GM15510 (cell line): ENCODE results near the gene TNFRSF12A.
A peak's percentile ranks its signal among the peaks of the same experiment; 100 is the strongest.

Source experiments
- POLR2A ChIP-seq: IDR thresholded peaks from 3 replicates; pipeline ENCODE4 v1.6.1; 2011; ENCODE audit warnings: borderline replicate concordance; ENCODE audit not compliant: insufficient read length; ENCODE audit errors: extremely low read depth

The TNFRSF12A gene

DNA sequence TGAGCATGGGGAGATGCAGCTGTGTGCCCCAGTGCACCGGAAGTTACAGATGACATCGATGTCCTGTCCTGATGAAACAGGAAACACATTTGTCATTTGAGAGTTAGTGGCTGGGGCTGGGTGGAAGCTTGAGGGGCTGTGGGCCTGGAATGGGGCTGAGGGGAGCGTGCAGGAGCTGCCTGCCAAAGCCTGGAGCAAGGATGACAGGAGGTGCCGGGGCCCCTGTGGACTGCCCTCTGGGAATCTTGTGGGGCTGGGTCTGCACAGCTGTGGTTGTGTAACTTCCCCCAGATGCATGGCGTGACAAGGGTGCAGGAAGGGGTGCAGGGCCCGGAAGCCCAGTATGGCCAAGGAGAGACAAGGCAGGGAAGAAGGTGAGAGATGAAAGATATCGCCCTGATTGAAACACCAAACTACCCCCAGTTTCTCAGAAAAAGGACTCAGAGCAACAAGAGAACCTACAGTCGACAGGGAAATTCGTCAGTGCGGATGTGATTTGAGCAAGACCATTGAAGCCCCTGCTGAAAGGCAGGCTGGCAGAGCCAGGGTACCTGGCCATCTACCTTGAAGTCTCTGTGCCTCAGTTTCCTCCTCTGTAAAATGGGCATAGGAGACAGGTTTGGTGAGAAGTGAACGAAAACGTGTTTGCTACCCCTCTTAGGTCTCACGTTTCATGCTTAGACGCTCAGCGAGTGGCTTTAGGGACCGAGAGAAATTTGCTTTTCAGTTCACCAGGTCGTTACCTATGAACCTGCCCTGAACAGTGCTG, 35.0 kb downstream of the TNFRSF12A start:
- TF ChIP-seq POLR2A = no peak

DNA sequence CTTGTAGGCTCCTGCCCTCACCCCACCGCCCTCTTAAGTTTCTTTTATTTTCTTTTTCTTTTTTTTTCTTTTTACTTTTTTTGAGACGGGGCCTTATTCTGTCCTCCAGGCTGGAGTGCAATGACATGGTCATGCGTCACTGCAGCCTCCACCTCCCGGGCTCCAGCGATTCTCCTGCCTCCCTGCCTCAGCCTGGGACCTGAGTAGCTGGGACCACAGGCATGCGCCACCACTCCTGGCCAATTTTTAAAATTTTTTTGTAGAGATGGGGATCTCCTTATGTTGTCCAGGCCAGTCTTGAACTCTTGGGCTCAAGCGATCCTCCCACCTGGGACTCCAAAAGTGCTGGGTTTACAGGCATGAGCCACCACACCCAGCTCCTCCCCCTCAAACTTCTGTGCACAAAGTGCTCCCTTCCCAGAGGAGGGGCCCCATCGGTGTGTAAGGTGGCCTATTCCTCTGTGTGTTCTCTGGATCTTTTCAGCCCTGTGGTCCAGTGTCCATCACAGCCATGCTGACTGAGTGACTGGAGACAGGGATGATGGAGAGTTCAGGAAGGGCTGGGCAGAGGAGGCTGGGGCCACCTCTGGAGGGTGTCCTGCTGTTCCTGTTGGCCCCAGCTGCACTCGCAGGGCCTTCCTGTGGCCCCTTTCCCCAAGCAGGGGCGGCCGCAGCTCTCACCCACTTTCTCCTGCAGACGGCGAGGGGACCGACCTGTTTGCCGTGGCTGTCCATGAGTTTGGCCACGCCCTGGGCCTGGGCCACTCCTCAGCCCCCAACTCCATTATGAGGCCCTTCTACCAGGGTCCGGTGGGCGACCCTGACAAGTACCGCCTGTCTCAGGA, 36.4 kb downstream of the TNFRSF12A start:
- no peak for TF ChIP-seq POLR2A

DNA sequence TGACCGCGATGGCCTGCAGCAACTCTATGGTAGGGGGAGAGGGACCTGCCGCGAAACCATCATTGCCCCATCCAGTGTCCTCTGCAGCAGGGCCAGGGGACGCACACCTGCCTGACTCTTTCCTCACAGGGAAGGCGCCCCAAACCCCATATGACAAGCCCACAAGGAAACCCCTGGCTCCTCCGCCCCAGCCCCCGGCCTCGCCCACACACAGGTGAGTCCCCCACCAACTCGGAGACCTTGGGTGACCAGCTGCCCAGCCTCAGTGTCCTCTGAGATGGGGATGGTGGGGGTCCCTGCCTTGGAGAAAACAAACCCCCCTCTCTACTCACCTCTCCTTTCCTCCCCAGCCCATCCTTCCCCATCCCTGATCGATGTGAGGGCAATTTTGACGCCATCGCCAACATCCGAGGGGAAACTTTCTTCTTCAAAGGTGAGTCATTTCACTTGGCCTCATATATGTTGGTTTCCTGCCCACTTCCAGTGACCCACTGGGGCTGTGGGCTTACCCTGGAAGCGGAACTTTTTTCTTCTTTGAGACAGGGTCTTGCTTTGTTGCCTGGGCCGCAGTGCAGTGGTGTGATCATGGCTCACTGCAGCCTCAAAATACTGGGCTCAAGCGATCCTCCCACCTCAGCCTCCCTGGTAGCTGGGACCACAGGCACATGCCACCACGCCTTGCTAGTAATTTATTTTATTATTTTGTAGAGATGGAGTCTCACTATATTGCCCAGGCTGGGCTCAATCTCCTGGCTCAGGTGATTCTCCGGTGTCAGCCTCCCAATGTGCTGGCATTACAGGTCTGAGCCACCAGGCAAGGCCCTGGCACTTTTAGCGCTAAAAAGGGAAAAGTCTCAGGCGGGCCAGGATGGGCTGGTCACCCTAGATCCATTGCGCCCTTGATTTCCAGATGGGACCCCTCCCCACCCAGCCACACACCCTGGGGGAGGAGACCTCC, 37.3 kb downstream of the TNFRSF12A start:
- no peak for TF ChIP-seq POLR2A

DNA sequence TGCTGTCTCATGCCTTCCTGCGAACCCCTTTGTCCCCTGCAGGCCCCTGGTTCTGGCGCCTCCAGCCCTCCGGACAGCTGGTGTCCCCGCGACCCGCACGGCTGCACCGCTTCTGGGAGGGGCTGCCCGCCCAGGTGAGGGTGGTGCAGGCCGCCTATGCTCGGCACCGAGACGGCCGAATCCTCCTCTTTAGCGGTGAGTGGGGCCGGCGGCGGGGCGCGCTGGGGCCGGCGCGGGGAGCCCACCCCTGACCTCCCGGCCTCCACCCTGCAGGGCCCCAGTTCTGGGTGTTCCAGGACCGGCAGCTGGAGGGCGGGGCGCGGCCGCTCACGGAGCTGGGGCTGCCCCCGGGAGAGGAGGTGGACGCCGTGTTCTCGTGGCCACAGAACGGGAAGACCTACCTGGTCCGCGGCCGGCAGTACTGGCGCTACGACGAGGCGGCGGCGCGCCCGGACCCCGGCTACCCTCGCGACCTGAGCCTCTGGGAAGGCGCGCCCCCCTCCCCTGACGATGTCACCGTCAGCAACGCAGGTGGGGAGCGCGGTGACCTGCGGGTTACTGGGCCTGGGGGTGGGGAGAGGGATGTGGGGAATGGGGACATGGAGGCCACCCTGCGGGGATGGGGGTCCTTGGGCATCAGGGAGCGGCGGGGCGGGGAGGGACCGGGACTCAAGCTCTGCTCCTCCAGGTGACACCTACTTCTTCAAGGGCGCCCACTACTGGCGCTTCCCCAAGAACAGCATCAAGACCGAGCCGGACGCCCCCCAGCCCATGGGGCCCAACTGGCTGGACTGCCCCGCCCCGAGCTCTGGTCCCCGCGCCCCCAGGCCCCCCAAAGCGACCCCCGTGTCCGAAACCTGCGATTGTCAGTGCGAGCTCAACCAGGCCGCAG, 38.2 kb downstream of the TNFRSF12A start:
- TF ChIP-seq POLR2A = no peak

DNA sequence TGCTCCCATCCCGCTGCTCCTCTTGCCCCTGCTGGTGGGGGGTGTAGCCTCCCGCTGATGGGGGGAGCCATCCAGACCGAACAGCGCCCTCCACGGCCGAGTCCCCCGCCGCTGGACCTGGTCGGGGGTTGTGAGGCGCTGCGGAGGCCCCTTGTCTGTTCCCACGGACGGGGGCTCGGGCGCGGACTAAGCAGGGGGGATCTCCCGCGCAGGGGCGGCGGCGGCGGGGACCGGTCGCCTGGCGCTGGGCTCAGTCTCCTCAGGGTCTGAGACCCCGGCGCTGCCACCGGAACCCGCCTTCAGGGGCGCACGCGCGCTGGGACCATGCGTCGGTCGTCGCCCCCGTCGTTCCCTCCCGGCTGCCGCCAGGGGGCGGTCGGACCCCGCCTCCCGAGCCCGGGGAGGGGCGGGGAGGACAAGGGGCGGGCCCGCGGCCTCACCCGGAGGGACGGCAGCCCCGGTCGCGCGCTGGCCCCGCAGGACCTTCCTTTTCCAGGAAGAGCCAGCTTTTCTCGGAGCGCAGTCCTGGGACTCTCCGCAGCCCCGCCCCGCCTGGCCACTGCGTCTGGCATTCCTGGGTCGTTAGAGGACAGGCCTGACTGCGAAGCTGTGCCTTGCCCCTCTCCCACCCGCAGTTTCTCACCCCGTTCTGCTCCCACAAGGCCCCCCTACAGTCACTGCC, 39.0 kb downstream of the TNFRSF12A start:
- peak; percentile 71 for TF ChIP-seq POLR2A

DNA sequence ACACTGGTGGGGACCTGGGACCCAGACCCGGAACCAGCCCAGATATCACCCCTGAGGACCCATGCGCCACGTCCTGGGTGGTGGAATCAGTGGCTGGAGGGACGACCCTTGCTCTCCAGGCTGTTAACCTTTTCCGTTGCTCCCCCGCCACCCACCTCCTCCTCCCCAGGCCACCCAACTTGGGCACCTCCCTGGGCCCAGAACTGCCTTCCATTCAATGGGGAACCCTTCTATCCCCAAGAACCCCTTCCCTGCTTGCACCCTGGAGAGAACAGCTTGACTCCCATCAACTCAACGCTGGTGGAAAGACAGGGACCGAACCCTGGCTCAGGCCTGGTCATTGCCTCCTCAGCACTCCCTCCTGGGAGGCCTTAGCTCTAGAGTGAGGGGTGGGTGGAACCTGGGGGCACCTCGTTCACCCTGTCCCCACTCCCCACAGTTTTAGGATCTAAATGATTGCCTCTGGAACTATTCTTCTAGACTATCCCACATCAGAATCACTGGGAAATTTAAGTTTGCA, 39.6 kb downstream of the TNFRSF12A start:
- TF ChIP-seq POLR2A = no peak

DNA sequence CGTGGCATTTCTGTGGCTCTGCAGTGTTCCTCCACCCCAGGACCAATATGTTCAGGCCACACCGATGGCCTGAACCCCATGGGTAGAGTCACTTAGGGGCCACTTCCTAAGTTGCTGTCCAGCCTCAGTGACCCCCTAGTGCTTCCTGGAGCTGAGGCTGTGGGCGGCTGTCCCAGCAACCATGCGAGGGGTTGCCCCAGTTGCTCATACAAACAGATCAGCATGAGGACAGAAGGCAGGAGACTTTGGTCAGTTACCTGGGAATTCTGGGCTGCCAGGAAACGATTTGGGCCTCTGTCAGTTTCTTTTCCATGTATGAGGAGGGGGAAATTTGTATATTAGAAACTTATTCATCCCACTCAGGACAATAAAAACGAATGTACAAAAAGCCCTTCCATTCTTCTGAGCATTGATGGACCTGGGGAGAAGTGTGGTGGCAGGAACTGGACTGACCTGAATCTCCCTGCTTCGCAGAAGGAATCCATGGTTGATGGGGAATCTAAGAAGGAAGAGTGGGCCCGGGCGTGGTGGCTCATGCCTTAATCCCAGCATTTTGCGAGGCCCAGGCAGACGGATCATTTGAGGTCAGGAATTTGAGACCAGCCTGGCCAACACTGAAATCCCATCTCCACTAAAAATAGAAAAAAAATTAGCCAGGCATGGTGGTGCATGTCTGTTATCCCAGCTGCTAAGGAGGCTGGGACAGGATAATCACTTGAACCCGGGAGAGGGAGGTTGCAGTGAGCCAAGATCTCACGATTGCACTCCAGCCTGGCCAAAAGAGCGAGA, 40.4 kb downstream of the TNFRSF12A start:
- no peak for TF ChIP-seq POLR2A

DNA sequence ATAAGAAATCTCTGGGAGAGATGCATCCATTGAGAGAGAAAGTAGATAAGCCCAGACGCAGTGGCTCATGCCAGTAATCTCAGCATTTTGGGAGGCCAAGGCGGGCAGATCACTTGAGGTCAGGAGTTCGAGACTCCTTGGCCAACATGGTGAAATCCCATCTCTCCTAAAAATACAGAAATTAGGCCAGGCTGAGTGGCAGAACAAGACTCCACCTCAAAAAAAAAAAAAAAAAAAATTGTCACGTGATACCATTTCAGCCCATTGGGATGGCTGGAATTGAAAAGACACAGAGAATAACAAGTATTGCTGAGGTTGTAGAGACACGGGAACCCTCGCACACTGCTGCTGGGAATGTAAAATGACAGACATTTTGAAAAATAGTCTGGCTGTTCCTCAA, 42.4 kb downstream of the TNFRSF12A start:
- no peak for TF ChIP-seq POLR2A

DNA sequence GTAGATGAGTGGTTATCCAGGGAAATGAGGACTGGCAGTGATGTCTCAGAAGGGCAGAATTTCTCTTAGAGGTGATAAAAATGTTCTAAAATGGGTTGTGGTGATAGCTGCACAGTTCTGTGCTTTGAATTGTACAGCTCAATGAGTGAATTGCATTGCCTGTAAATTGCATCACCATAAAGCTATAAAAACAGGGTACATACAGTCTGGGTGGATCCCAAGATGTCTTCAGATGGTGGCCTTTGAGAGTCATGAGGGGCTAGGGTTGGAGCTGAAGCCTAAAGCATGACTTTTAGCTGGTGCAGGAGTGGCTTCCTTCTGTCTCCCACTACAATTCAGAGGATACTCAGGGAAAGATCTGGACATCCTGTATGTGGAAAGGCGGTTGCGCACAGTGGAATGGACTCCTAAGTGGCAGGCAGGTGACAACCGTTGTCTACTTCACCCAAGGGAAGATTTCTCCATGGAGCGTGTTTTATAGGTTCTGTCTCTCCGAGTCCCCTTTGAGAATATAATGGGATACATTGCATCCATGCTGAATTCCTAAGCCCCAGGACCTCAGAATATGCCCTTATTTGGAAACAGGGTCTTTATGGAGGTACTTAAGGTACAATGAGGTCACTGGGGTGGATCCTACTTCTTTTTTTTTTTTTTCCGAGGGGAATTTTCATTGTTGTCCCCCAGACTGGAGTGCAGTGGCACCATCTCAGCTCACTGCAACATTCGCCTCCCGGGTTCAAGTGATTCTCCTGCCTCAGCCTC, 43.6 kb downstream of the TNFRSF12A start:
- TF ChIP-seq POLR2A = no peak

DNA sequence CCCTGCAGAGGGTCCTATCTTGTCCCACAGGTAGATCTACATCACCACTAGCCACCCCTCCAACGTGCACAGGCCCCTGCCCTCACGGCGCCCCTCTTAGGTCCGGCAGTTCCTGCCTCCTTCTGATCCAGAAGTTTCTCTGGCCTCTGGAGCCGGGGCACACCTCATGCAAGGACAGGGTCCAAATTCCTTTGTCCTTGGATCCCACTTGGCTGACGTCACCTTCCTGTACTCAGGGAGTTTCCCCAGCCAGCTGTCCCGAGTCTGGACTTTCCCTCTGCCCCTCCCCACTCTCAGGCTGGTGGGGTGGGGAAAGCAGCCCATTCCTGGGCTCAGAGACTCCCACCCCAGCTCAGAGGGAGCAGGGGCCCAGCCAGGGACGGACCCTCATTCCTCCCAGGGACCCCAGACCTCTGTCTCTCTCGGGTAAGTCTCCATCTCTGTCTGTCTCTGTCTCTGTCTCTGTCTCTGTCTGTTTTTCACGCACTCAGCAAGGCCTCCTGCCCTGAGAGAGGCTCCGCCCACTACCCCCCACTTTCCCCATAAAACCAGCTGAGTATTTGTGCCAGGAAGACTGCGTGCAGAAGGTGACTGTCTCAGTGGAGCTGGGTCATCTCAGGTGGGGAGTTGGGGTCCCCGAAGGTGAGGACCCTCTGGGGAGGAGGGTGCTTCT, 45.0 kb downstream of the TNFRSF12A start, which contains the start of gene IL32:
Gene IL32, plus strand, starts transcription at position 572 of the 673 bp plus-strand sequence. CDS start 172 bp downstream, outside the sequence.
- no peak for TF ChIP-seq POLR2A

DNA sequence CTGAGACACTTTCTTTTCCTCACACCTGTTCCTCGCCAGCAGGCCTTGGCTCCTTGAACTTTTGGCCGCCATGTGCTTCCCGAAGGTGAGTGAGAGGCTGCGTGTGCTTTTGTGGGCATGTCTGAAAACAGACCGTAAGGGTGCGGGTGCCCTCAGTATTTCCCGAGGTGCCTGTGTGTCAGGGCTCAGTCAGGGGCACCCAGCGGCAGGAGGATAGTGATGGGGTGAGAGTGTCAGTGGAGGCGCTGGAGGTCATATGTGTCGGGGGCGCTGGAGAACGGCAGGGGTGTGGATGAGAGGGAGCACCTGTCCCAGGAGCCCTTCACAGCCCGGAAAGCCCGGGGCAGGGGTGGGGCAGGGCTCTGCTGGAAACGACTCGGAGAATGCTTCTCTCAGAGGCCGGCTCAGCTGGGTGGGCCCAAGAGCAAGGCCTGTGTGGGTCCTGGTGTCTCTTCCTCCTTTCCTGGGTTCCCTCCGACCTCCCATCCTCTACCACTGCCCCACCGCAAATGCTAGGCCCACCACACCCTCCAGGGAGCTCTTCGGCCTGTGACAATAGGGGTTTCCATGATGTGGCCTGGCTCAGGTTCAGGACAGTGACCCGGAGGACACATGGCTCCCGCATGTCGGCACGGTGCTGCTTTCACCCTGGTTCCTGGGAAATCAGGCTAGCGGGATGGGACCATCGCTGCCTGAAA, 45.7 kb downstream of the TNFRSF12A start:
- TF ChIP-seq POLR2A = no peak

DNA sequence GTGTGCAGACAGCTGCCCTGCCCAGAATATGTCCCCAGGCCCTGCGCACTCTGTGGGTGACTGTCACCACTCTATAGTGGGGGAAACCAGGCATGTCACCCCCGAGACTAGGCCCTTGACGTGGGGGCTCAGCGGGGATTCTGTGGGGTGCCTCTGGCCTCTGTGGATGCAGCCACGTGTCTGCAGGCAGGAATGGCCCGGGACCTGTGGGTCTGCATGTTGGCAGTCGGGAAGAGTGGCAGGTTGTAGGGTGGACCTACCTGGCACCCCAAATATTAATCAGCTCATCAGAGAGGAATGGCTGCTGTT, 46.2 kb downstream of the TNFRSF12A start:
- no peak for TF ChIP-seq POLR2A
